Upper lobe of right lung (tissue), 1 donor: Measurements from ENCODE around the gene CEPT1. TPM values are rescaled to one million over a fixed set of nuclear protein-coding genes. Genes with fewer than 3 reads are reported as not detected.
"Not testable (repeated sequence)": the region's sequence is repeated elsewhere in the genome, so short reads cannot be mapped to it uniquely, and the experiment has no call there.

Experiments used
- ATAC-seq: fragments of 200-7000 bp; cut with Tn5 transposase; one replicate; pipeline ENCODE4 v1.9.1; 2020; ENCODE audit warnings: mild to moderate bottlenecking, moderate library complexity
- DNase-seq: peaks from one replicate; pipeline ENCODE4 v3.0.0-alpha.2; 2020
- H3K27ac ChIP-seq: fragments of 200-600 bp; one replicate; pipeline ENCODE4 v1.8.0; 2022
- H3K27me3 ChIP-seq: fragments of 200-600 bp; one replicate; pipeline ENCODE4 v1.8.0; 2022; ENCODE audit warnings: mild to moderate bottlenecking
- H3K36me3 ChIP-seq: fragments of 200-600 bp; one replicate; pipeline ENCODE4 v1.8.0; 2022
- H3K4me1 ChIP-seq: fragments of 200-600 bp; one replicate; pipeline ENCODE4 v1.8.0; 2022
- H3K4me3 ChIP-seq: fragments of 200-600 bp; one replicate; pipeline ENCODE4 v1.8.0; 2022; ENCODE audit warnings: mild to moderate bottlenecking
- H3K9me3 ChIP-seq: fragments of 200-600 bp; one replicate; pipeline ENCODE4 v1.8.0; 2022
- intact Hi-C: fragments of 100-400 bp; cut with DNase I; formaldehyde crosslinking; loops from one replicate; pipeline ENCODE4 v1.11.0; 2022
- total RNA-seq: library from RNA; stranded (reverse); fragmentation: NEBNext Ultra II Directional; extraction: Animal tissue kit (Norgen Biotek cat#: 25700); gene quantifications from one replicate; pipeline ENCODE4 v1.2.1, GENCODE V29; 2021
- TF ChIP-seq, protein P1 (sequence below): fragments of 200-600 bp; IDR thresholded peaks from one replicate; pipeline ENCODE4 v1.8.0; 2022; ENCODE audit warnings: antibody characterized with exemption
- donor health status: DM: no; HTN: yes; CAD: no; lungs with severe emphysema.

The CEPT1 gene
- total RNA-seq, 1 donor from 2014 or later: 57.6 TPM

DNA sequence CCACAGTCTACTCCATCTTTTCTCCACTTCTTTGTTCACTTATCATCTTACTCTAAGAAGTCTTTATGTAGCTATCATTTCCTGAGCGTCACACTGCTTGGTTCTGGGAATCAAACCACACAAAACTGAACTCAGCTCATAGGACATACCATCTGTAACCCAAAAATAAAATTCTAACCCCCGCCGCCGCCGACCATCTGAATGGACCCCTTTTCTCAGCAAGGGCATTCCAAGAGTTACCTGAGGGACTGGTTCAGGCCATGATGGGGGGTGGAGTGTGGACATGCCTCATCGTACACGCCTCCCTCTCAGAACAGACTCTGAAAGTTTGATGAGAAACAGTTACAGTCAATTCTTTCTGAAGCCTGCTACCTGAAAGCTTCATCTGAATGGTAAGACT lies 74.9 kb downstream of the CEPT1 start:
- Histone ChIP-seq H3K27me3 (no peaks in the 10 kb centered on the region), H3K27ac (no peak overlapping the region), H3K4me1 (peaks cover 22% of the 10 kb centered on the region), H3K9me3 (no peaks in the 10 kb centered on the region), H3K36me3 (no peaks in the 10 kb centered on the region), H3K4me3 (no peak overlapping the region)
- ATAC-seq (no peak), DNase-seq (no peak)
- TF ChIP-seq, protein P1, sequence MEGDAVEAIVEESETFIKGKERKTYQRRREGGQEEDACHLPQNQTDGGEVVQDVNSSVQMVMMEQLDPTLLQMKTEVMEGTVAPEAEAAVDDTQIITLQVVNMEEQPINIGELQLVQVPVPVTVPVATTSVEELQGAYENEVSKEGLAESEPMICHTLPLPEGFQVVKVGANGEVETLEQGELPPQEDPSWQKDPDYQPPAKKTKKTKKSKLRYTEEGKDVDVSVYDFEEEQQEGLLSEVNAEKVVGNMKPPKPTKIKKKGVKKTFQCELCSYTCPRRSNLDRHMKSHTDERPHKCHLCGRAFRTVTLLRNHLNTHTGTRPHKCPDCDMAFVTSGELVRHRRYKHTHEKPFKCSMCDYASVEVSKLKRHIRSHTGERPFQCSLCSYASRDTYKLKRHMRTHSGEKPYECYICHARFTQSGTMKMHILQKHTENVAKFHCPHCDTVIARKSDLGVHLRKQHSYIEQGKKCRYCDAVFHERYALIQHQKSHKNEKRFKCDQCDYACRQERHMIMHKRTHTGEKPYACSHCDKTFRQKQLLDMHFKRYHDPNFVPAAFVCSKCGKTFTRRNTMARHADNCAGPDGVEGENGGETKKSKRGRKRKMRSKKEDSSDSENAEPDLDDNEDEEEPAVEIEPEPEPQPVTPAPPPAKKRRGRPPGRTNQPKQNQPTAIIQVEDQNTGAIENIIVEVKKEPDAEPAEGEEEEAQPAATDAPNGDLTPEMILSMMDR: no peak
- intact Hi-C loops: no loop called here

DNA sequence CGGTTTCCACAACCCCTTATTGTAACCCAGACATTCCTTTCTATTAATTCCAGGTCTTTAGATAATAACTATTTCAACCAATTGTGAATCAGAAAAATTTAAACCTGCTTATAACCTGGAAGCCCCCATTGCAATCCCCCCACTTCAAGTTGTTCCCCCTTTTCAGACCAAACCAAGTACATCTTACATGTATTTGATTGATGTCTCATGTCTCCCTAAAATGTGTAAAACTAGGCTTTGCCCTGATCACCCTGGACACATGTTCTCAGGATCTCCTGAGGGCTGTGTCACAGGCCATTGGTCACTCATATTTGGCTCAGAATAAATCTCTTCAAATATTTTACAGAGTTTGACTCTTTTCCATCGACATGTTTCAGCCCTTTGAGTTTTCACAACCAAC lies 75.3 kb downstream of the CEPT1 start:
- intact Hi-C loops, DNase-seq, H3K36me3 ChIP-seq, ATAC-seq, H3K27me3 ChIP-seq, H3K9me3 ChIP-seq, H3K4me3 ChIP-seq: not testable (repeated sequence)
- Histone ChIP-seq H3K4me1 (peaks cover 26% of the 10 kb centered on the region), H3K27ac (peak overlapping the region; percentile 37)

DNA sequence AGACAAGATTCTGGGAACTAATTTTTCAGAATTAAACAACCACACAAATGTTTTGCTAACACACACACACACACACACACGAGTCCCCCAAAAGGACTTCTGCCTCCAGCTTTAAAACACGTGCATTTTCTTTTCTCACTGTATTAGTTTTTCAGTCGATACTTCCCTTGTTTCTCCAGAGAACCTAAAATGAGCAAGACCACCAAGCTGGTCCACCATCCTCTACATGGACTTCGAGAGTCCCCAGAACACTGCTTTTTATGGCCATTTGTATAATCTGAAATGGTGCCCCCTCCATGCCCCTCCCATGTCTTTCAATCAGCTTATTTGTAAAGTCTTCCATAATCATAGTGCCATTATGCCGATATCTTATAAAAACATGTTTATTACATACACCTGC lies 76.7 kb downstream of the CEPT1 start:
- Histone ChIP-seq H3K4me1 (peaks cover 38% of the 10 kb centered on the region), H3K4me3 (no peak overlapping the region), H3K36me3 (no peaks in the 10 kb centered on the region), H3K27ac (no peak overlapping the region), H3K27me3 (no peaks in the 10 kb centered on the region), H3K9me3 (no peaks in the 10 kb centered on the region)
- TF ChIP-seq, protein P1: no peak
- DNase-seq (no peak), ATAC-seq (no peak)
- intact Hi-C loops: no loop called here

DNA sequence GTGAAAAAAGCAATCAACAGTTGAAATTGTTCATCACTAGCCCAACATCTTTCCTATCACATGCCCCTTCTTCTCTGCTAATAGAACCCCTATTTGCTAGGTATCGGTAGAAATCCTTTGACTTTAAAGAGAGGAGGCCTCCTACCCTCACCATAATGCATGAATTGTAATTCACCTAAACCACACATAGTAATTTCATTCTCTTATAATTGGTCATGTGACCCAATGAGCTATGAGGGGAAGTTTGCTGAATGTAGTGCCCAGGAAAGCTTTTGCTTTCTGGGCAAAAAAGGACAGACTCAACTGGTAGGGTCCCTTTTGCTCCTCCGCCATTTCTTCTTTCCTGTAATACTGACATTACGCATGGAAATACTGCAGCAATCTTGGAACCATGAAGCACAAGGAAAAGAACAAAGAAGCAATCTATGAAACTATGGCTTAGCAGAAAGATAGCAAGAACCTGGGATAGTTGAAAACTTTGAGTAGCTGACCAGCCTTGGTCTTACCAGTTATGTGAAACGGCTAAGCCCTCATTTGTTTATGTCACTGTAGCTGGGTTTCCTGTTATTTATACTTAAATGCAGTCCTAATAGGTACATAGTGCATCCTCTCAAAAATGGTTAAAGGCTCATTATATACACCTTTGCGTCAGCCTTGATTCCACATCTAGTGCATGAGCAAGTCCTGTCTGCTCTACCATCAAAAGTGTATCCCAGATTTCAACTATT lies 77.3 kb downstream of the CEPT1 start:
- ATAC-seq: no peak
- TF ChIP-seq, protein P1: no peak

DNA sequence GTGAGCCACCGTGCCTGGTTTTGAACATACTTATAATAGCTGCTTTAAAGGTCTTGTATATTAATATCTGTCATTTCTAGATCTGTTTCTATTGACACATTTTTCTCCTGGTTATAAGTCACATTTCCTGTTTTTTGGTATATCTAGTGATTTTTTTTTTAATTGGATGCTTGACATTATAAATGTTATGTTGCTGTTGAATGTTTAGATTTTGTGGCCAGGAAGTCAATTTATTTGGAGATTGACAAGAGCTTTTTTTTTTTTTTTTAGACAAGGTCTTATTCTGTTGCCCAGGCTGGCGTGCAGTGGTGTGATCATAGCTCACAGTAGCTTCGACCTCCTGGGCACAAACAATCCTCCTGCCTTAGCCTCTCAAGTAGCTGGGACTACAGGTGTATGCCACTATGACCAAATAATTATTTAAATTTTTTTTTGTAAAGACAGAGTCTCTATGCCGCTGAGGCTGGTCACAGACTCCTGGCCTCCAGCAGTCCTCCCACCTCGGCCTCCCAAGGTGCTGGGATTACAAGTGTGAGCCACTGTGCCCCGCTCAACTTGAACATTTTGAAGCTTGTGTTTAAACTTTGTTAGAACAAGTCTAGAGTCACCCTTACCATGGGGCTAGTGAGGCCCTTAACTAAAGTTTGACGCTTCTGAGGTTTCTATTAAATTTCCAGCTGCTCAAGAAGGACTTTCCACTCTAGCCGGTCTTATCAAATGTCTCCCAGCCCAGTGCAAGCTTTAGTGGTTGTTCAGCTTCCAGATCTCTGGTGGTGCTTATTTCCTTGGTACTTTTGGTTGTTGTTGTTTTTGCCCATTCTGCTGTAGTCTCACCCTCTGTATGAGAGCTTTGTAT lies 78.9 kb downstream of the CEPT1 start:
- no peak for ATAC-seq
- no peak for DNase-seq
- intact Hi-C loops: no loop called here
- Histone ChIP-seq H3K27ac (peak overlapping the region; percentile 39), H3K36me3 (no peaks in the 10 kb centered on the region), H3K4me3 (no peak overlapping the region), H3K4me1 (peaks cover 53% of the 10 kb centered on the region), H3K9me3 (no peaks in the 10 kb centered on the region), H3K27me3 (no peaks in the 10 kb centered on the region)
- TF ChIP-seq, protein P1: no peak

More for the DNA sequence above, 77.3 kb downstream of the CEPT1 start:
- Histone ChIP-seq H3K27me3 (no peaks in the 10 kb centered on the region), H3K9me3 (no peaks in the 10 kb centered on the region), H3K4me3 (no peak overlapping the region), H3K36me3 (no peaks in the 10 kb centered on the region), H3K27ac (no peak overlapping the region), H3K4me1 (peaks cover 44% of the 10 kb centered on the region)
- DNase-seq: no peak
- intact Hi-C loops: no loop called here
